ENCODE data around the gene TBX15. TPM values are rescaled to one million over a fixed set of nuclear protein-coding genes. Genes with fewer than 3 reads are reported as not detected.

The TBX15 gene
- total and polyA plus RNA-seq, 9 of the 15 experiments (the other 6 are each of a cell fraction or from before 2014, with no cell fraction given): 0.03 to 3.4 (median 2.3) TPM

DNA sequence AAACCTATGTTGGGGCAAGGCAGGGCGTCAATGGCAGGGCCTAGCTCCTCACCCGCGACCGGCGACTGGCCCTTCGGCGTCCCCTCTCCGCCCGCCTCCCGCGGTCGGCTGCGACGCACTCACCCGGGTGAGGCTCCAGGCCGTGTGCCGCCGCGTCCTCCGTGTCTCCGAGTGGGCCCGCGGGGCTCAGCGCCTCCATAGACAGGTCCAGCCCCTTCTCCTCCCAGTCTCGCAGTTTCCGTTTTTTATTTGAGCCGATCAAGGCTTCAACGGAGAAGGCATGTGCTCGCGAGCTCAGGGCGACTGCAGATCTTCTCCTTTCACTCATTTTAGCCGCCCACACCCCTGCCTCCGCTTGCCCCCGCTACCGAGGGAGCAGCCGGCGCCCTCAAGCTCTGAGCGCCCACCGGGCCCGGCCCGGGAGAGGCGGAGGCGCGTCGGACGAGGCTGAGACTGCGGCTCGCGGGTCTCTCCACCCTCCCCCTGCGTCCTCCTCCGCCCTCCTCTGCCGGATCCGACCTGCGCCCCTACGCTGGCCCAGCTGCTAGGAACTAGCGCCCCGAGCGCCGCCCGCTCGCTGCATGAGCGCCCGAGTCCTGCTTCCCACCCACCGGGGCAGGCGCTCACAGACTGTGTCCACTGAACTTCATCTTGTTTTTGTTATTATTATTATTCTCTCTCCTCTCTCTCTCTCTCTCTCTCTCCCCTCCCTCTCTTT is 516 bp downstream of the TBX15 start (continued):
- TF ChIP-seq ZNF354B (CRISPR knock-in tag; IDR thresholded peaks at IDR 0.05): no peak
- TF ChIP-seq ZSCAN32 (CRISPR knock-in tag; IDR thresholded peaks at IDR 0.05): 0 out of 2 replicates have a peak, but pooled peaks have one; percentile 24
- TF ChIP-seq, protein P1, sequence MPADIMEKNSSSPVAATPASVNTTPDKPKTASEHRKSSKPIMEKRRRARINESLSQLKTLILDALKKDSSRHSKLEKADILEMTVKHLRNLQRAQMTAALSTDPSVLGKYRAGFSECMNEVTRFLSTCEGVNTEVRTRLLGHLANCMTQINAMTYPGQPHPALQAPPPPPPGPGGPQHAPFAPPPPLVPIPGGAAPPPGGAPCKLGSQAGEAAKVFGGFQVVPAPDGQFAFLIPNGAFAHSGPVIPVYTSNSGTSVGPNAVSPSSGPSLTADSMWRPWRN (IDR thresholded peaks at IDR 0.05; ENCODE audit: low read depth): no peak
- TF ChIP-seq NCOA4 (IDR thresholded peaks at IDR 0.05; ENCODE audit: partially characterized antibody): no peak
- no peak for TF ChIP-seq ZNF212 (CRISPR knock-in tag; IDR thresholded peaks at IDR 0.05)

DNA sequence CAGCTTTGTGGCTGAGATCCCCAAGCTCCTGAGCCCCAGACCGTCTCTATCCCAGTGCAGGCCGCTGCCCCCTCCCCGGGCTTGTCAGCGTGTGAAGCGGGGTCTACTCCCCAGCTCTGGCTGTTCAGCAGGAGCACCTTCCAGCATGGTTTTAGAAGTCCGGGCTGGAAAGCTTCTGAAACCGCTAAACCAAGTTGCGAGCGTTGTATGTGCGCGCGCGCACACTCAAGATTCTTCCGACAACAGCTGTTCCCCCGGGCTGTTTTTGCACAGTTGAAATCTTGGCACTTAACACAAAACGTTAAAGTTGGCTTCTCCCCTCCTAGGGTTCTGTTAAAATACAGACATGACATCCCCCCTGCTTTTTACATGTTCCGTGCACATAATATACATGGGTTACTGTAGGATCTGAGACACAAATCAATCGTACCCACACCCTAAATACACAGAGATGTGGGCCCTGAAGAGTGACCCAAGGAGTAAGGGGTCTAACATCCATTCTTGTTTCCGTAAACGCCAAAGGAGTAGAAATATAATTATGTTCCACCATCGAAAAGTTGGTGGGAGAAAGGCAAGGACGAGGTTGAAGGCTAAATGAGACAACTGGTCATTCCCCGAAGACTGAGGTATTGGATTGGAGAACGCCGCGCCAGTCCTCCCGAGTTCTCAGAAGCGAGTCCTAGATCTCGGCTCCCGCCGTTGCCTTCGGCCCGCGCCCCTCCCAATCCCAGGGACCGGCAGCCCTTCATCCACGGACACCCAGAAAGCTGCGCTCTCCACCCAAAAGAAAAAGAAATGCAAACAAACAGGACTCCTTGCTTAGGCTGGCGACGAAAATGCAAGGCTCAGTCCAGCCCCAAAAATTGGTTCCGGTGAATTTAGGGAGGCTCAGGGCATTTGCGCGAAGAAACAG is 1.3 kb downstream of the TBX15 start:
- ChIA-PET CTCF (ENCODE audit: low intra/inter-chr PET ratio) (no interaction called here), POLR2A (interaction anchor here (0.6 kb wide), 2 partner anchors 10 to 84 kb away, joined by 3 read pairs; no protein-coding TSS in a partner anchor)
- in situ Hi-C loops (cut with MboI) (no loop called here), intact Hi-C loops (cut with micrococcal nuclease) (no loop called here)
- FAIRE-seq (peak; percentile 15), ATAC-seq (peak; percentile 11; the same call in 1 of the 3 replicates), DNase-seq (ENCODE audit: extremely low read depth in 1 of 4, low spot score in 3 of 4) (peak in 1 of 4 experiments; percentile 41)
- WGBS (ENCODE audit: insufficient coverage, low coverage, missing lambda C conversion rate): 24% methylated on average over 38 of the region's 42 CpGs
- Histone ChIP-seq H3K27ac (ENCODE audit: extremely low read depth, low read depth, low read length) (peak overlapping the region; percentile 43; the same call in 2 of the 3 replicates), H3K4me2 (ENCODE audit: insufficient read depth, low read length) (peak overlapping the region; percentile 49; the same call in 1 of the 2 replicates), H2AFZ (ENCODE audit: low read depth, low read length) (peak overlapping the region; percentile 3; the same call in 1 of the 2 replicates), H3K9ac (ENCODE audit: insufficient read depth in 1 of 2, low read depth in 2 of 2, low read length in 2 of 2) (peak overlapping the region; percentile 47 to 80), H3K9me1 (ENCODE audit: control insufficient read depth, insufficient read depth, low read length) (no peaks in the 10 kb centered on the region), H3K9me3 (replicated peaks; ENCODE audit: control insufficient read depth, insufficient read depth, low read depth, low read length) (no peaks in the 10 kb centered on the region), H3K79me2 (ENCODE audit: control insufficient read depth, insufficient read depth, low read length) (peaks cover 5% of the 10 kb centered on the region; the same call in 1 of the 3 replicates), H3K27me3 (ENCODE audit: control insufficient read depth in 2 of 2, insufficient read depth in 2 of 2, low read length in 2 of 2) (peaks cover 54 to 91% of the 10 kb centered on the region in 2 experiments), H3K4me1 (replicated peaks in 1 of 2; ENCODE audit: control insufficient read depth in 2 of 2, insufficient read depth in 2 of 2, low read length in 2 of 2) (peaks cover 0 to 23% of the 10 kb centered on the region in 2 experiments; a peak in 3 of 5 replicates), H3K4me3 (peak overlapping the region; percentile 29), H3K36me3 (ENCODE audit: control insufficient read depth, insufficient read depth, low read length) (no peaks in the 10 kb centered on the region), H4K20me1 (replicated peaks; ENCODE audit: control insufficient read depth, insufficient read depth, low read length) (no peaks in the 10 kb centered on the region)
- TF ChIP-seq, protein P2, sequence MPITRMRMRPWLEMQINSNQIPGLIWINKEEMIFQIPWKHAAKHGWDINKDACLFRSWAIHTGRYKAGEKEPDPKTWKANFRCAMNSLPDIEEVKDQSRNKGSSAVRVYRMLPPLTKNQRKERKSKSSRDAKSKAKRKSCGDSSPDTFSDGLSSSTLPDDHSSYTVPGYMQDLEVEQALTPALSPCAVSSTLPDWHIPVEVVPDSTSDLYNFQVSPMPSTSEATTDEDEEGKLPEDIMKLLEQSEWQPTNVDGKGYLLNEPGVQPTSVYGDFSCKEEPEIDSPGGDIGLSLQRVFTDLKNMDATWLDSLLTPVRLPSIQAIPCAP (CRISPR knock-in tag; IDR thresholded peaks at IDR 0.05; ENCODE audit: borderline replicate concordance): no peak
- TF ChIP-seq ZNF197 (CRISPR knock-in tag; IDR thresholded peaks at IDR 0.05; ENCODE audit: low read depth) (0 out of 2 replicates have a peak, but pooled peaks have one; percentile 43), ZNF589 (CRISPR knock-in tag; IDR thresholded peaks at IDR 0.05; ENCODE audit: low read depth) (0 out of 2 replicates have a peak, but pooled peaks have one; percentile 22), NRF1 (conservative IDR thresholded peaks at IDR 0.05 in 1 of 2, IDR thresholded peaks at IDR 0.05 in 1 of 2) (peak; percentile 40 to 43; a peak in 2 of 4 replicates)
- TF ChIP-seq, protein P3, sequence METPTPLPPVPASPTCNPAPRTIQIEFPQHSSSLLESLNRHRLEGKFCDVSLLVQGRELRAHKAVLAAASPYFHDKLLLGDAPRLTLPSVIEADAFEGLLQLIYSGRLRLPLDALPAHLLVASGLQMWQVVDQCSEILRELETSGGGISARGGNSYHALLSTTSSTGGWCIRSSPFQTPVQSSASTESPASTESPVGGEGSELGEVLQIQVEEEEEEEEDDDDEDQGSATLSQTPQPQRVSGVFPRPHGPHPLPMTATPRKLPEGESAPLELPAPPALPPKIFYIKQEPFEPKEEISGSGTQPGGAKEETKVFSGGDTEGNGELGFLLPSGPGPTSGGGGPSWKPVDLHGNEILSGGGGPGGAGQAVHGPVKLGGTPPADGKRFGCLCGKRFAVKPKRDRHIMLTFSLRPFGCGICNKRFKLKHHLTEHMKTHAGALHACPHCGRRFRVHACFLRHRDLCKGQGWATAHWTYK (CRISPR knock-in tag; IDR thresholded peaks at IDR 0.05): no peak
- BruUV-seq (replicated peaks): no TSS peak
